HEK293 (cell line): ENCODE data around the gene ELOVL5.

Experiments
- YY1 ChIP-seq: fragments of 450-650 bp; formaldehyde crosslinking; IDR thresholded peaks from 2 replicates; pipeline ENCODE4 v1.5.1; 2018; ENCODE audit warnings: missing biosample characterization, missing genetic modification characterization
- ZNF324 ChIP-seq: fragments of 450-650 bp; formaldehyde crosslinking; IDR thresholded peaks from 2 replicates; pipeline ENCODE4 v1.5.1; 2016; ENCODE audit warnings: missing biosample characterization, missing genetic modification characterization
- TF ChIP-seq, protein P1 (sequence below): fragments of 450-650 bp; formaldehyde crosslinking; IDR thresholded peaks from 2 replicates; pipeline ENCODE4 v1.5.1; 2016; ENCODE audit warnings: missing biosample characterization, missing genetic modification characterization
- TF ChIP-seq, protein P2 (sequence below): fragments of 450-650 bp; formaldehyde crosslinking; IDR thresholded peaks from 2 replicates; pipeline ENCODE4 v1.5.1; 2016; ENCODE audit warnings: missing biosample characterization, missing genetic modification characterization

DNA sequence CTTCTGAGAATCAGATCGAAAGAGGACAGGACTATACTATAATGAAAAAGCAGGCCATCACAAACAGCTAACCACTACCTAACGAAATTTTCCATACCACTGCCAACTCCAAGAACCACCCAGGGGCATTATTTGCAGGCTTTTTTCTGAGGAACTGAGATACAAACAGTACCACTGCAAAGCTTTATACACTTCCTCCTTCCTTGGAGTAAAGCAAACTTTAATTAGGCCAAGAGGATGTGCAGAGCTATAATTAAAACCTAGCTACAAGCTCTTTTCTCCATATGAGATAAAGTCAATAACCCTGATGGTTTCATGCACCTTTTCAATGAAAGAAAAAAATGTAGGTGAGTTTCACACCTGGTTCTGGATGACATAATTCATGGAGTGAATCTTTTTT is 68.5 kb downstream of the ELOVL5 start:
- TF ChIP-seq YY1 (no peak), ZNF324 (tag by site-specific recombination) (no peak)
- TF ChIP-seq, protein P1, sequence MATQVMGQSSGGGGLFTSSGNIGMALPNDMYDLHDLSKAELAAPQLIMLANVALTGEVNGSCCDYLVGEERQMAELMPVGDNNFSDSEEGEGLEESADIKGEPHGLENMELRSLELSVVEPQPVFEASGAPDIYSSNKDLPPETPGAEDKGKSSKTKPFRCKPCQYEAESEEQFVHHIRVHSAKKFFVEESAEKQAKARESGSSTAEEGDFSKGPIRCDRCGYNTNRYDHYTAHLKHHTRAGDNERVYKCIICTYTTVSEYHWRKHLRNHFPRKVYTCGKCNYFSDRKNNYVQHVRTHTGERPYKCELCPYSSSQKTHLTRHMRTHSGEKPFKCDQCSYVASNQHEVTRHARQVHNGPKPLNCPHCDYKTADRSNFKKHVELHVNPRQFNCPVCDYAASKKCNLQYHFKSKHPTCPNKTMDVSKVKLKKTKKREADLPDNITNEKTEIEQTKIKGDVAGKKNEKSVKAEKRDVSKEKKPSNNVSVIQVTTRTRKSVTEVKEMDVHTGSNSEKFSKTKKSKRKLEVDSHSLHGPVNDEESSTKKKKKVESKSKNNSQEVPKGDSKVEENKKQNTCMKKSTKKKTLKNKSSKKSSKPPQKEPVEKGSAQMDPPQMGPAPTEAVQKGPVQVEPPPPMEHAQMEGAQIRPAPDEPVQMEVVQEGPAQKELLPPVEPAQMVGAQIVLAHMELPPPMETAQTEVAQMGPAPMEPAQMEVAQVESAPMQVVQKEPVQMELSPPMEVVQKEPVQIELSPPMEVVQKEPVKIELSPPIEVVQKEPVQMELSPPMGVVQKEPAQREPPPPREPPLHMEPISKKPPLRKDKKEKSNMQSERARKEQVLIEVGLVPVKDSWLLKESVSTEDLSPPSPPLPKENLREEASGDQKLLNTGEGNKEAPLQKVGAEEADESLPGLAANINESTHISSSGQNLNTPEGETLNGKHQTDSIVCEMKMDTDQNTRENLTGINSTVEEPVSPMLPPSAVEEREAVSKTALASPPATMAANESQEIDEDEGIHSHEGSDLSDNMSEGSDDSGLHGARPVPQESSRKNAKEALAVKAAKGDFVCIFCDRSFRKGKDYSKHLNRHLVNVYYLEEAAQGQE (tag by site-specific recombination): no peak
- TF ChIP-seq, protein P2, sequence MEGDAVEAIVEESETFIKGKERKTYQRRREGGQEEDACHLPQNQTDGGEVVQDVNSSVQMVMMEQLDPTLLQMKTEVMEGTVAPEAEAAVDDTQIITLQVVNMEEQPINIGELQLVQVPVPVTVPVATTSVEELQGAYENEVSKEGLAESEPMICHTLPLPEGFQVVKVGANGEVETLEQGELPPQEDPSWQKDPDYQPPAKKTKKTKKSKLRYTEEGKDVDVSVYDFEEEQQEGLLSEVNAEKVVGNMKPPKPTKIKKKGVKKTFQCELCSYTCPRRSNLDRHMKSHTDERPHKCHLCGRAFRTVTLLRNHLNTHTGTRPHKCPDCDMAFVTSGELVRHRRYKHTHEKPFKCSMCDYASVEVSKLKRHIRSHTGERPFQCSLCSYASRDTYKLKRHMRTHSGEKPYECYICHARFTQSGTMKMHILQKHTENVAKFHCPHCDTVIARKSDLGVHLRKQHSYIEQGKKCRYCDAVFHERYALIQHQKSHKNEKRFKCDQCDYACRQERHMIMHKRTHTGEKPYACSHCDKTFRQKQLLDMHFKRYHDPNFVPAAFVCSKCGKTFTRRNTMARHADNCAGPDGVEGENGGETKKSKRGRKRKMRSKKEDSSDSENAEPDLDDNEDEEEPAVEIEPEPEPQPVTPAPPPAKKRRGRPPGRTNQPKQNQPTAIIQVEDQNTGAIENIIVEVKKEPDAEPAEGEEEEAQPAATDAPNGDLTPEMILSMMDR (tag by site-specific recombination): no peak
